Measurements from ENCODE around the gene ADCY2. TPM values are rescaled to one million over a fixed set of nuclear protein-coding genes. Genes with fewer than 3 reads are reported as not detected.

ADCY2 gene
- total RNA-seq, 1 experiment from 2014 or later: not detected

GRCh38 chr5:7540736-7541485, 145.0 kb downstream of the ADCY2 start:
- no peaks in the 10 kb centered on the region for H3K36me3 Mint-ChIP-seq (ENCODE audit: insufficient read depth, unreplicated experiment)
- no peaks in the 10 kb centered on the region for H3K4me1 Mint-ChIP-seq (ENCODE audit: insufficient read depth, unreplicated experiment)
- POLR2A ChIA-PET: no interaction called here
- no peak for DNase-seq (ENCODE audit: unreplicated experiment)
- H3K27ac Mint-ChIP-seq (ENCODE audit: low read depth, unreplicated experiment): no peak overlapping the region
- intact Hi-C loops (cut with micrococcal nuclease): no loop called here
- CTCF ChIA-PET: interaction anchor here (0.6 kb wide), 1 partner anchor 25 kb away, joined by 3 read pairs; no protein-coding TSS in a partner anchor
- peaks cover 18% of the 10 kb centered on the region for H3K9me3 Mint-ChIP-seq (ENCODE audit: unreplicated experiment)
- H3K4me3 Mint-ChIP-seq (ENCODE audit: unreplicated experiment): no peak overlapping the region
- no peaks in the 10 kb centered on the region for H3K27me3 Mint-ChIP-seq (ENCODE audit: insufficient read depth, unreplicated experiment)
- no peak for TF ChIP-seq CTCF (IDR thresholded peaks at IDR 0.05; ENCODE audit: unreplicated experiment)
- BruUV-seq (replicated peaks): no TSS peak

DNA sequence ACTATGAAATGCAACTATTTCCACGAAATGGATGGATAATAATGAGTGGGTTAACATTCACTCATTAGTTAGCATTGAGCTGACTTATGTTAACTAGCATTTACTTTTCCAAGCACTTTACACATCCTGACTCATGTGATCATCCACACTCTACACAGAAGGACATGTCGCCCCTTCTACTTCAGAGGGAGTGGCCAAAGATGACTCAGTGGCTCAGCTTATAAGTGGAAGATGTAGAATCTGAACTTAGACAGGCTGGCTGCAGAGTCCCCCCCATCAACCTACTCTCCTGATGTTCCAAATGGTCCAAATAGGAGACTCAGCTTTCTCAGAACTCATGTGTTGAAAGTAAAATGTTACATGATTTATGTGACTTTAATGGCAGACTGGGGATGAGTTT, 146.0 kb downstream of the ADCY2 start:
- TF ChIP-seq CTCF (IDR thresholded peaks at IDR 0.05; ENCODE audit: unreplicated experiment): no peak
- CTCF ChIA-PET: no interaction called here
- BruUV-seq (replicated peaks): no TSS peak

DNA sequence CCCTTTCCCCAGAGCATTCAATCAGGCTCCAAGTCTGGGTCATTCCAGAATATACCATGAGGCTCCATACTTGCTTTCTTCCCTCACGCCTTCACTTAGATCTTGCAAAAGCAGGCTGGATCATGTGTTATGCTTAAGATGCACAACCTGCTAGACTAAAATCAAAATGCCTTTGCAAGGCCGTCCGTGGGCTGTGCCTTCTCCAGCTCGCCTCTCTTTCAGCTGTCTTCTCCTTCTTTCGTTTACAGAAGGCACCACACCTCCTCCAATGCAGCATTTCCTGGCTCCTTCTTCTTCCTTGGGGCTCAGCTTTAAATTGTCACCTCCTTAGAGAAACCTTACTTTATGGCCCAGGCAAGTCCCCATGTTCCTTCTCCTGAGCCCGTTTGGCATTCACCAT, 150.6 kb downstream of the ADCY2 start:
- no peak for TF ChIP-seq CTCF (IDR thresholded peaks at IDR 0.05; ENCODE audit: unreplicated experiment)
- no peak overlapping the region for H3K27ac Mint-ChIP-seq (ENCODE audit: low read depth, unreplicated experiment)
- CTCF ChIA-PET: no interaction called here
- DNase-seq (ENCODE audit: unreplicated experiment): no peak
- no peaks in the 10 kb centered on the region for H3K36me3 Mint-ChIP-seq (ENCODE audit: insufficient read depth, unreplicated experiment)
- no peaks in the 10 kb centered on the region for H3K27me3 Mint-ChIP-seq (ENCODE audit: insufficient read depth, unreplicated experiment)
- BruUV-seq (replicated peaks): no TSS peak
- peaks cover 21% of the 10 kb centered on the region for H3K9me3 Mint-ChIP-seq (ENCODE audit: unreplicated experiment)
- no peaks in the 10 kb centered on the region for H3K4me1 Mint-ChIP-seq (ENCODE audit: insufficient read depth, unreplicated experiment)
- H3K4me3 Mint-ChIP-seq (ENCODE audit: unreplicated experiment): no peak overlapping the region
- POLR2A ChIA-PET: no interaction called here
- intact Hi-C loops (cut with micrococcal nuclease): no loop called here

More for the DNA sequence above, 146.0 kb downstream of the ADCY2 start:
- Mint-ChIP-seq H3K36me3 (ENCODE audit: insufficient read depth, unreplicated experiment) (no peaks in the 10 kb centered on the region), H3K27me3 (ENCODE audit: insufficient read depth, unreplicated experiment) (no peaks in the 10 kb centered on the region), H3K9me3 (ENCODE audit: unreplicated experiment) (peaks cover 18% of the 10 kb centered on the region), H3K4me3 (ENCODE audit: unreplicated experiment) (no peak overlapping the region), H3K27ac (ENCODE audit: low read depth, unreplicated experiment) (no peak overlapping the region), H3K4me1 (ENCODE audit: insufficient read depth, unreplicated experiment) (no peaks in the 10 kb centered on the region)
- POLR2A ChIA-PET: interaction anchor here (0.7 kb wide), 1 partner anchor 625 kb away, joined by 3 read pairs; no protein-coding TSS in a partner anchor
- intact Hi-C loops (cut with micrococcal nuclease): no loop called here
- no peak for DNase-seq (ENCODE audit: unreplicated experiment)

DNA sequence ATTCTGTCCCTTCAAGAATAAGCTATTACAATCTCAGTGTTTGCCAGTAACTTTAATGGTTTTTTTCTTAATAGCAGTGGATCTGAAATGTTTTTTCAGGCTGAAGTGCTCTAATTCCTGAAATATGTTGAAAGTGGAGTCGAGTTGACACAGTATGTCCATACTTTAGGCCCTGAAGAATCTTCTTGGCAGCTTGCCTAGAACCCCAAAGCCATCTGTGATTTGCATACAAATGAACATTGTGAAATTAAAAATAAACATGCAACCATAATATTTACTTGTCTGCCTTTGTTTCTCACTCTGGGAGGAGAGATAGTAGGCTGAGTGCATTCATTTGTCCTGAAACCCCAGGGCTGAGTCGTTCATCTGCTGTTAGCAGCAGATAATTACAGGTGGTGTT, 152.7 kb downstream of the ADCY2 start:
- H3K4me3 Mint-ChIP-seq (ENCODE audit: unreplicated experiment): no peak overlapping the region
- no peaks in the 10 kb centered on the region for H3K36me3 Mint-ChIP-seq (ENCODE audit: insufficient read depth, unreplicated experiment)
- peak; percentile 0 for DNase-seq (ENCODE audit: unreplicated experiment)
- BruUV-seq (replicated peaks): no TSS peak
- no peak overlapping the region for H3K27ac Mint-ChIP-seq (ENCODE audit: low read depth, unreplicated experiment)
- H3K27me3 Mint-ChIP-seq (ENCODE audit: insufficient read depth, unreplicated experiment): no peaks in the 10 kb centered on the region
- ChIA-PET POLR2A (no interaction called here), CTCF (no interaction called here)
- peaks cover 21% of the 10 kb centered on the region for H3K9me3 Mint-ChIP-seq (ENCODE audit: unreplicated experiment)
- no peak for TF ChIP-seq CTCF (IDR thresholded peaks at IDR 0.05; ENCODE audit: unreplicated experiment)
- H3K4me1 Mint-ChIP-seq (ENCODE audit: insufficient read depth, unreplicated experiment): no peaks in the 10 kb centered on the region
- intact Hi-C loops (cut with micrococcal nuclease): no loop called here

All from MCF 10A (cell line).